Thoracic aorta (tissue), 2 donors: ENCODE results near the gene SERTAD1. TPM values are rescaled to one million over a fixed set of nuclear protein-coding genes. Genes with fewer than 3 reads are reported as not detected.

ENCODE experiments used
- ATAC-seq: fragments of 150-250 bp; one replicate; pipeline ENCODE4 v1.8.0; 2017; ENCODE audit warnings: low read depth; ENCODE audit not compliant: insufficient number of reproducible peaks, low FRiP score
- DNase-seq: peaks from one replicate; pipeline ENCODE4 v3.0.0-alpha.2; 2020; ENCODE audit warnings: low spot score
- H3K27ac ChIP-seq, 2 donors: fragments of 200-600 bp; sonication (generic); 1 replicate in 1 of 2; 2 replicates in 1 of 2; pipeline ENCODE4 v1.5.1; 2016; ENCODE audit warnings: mild to moderate bottlenecking in 2 of 2, moderate library complexity in 2 of 2
- H3K27me3 ChIP-seq: fragments of 200-600 bp; sonication (generic); replicated peaks from 2 replicates; pipeline ENCODE4 v1.6.0; 2016; ENCODE audit warnings: mild to moderate bottlenecking; ENCODE audit not compliant: insufficient read depth
- H3K36me3 ChIP-seq: fragments of 200-600 bp; sonication (generic); one replicate; pipeline ENCODE4 v1.5.1; 2016
- H3K4me1 ChIP-seq, 2 donors: fragments of 200-600 bp; sonication (generic); 1 replicate in 1 of 2; 2 replicates in 1 of 2; pipeline versions ENCODE4 v1.5.1 to v1.6.0; 2016; ENCODE audit warnings: low read depth in 2 of 2, mild to moderate bottlenecking in 1 of 2; ENCODE audit not compliant: control insufficient read depth in 1 of 2
- H3K4me3 ChIP-seq: fragments of 200-600 bp; sonication (generic); 2 replicates; pipeline ENCODE4 v1.5.1; 2016; ENCODE audit warnings: mild to moderate bottlenecking
- H3K9me3 ChIP-seq: fragments of 200-600 bp; sonication (generic); 2 replicates; pipeline ENCODE4 v1.5.1; 2016
- total RNA-seq, 2 donors: library from RNA; depleted of rRNA; stranded (reverse); fragments of >200 nt; gene quantifications; one replicate each; pipeline versions ENCODE4 v1.1.0 to v1.2.3, GENCODE V29; 2016
- TF ChIP-seq, protein P1 (sequence below): fragments of 200-600 bp; sonication (generic); IDR thresholded peaks from one replicate; pipeline ENCODE4 v1.5.1; 2019; ENCODE audit warnings: antibody characterized with exemption

The SERTAD1 gene
- total RNA-seq, 2 donors from 2014 or later, result 22.7 to 42.3 TPM

GRCh38 chr19:40392123-40392522 is 33.7 kb downstream of the SERTAD1 start:
- Histone ChIP-seq H3K27me3 (no peaks in the 10 kb centered on the region), H3K4me3 (no peak overlapping the region), H3K36me3 (no peaks in the 10 kb centered on the region), H3K9me3 (no peaks in the 10 kb centered on the region), H3K4me1 (no peaks in the 10 kb centered on the region), H3K27ac (no peak overlapping the region)
- no peak for ATAC-seq
- TF ChIP-seq, protein P1, sequence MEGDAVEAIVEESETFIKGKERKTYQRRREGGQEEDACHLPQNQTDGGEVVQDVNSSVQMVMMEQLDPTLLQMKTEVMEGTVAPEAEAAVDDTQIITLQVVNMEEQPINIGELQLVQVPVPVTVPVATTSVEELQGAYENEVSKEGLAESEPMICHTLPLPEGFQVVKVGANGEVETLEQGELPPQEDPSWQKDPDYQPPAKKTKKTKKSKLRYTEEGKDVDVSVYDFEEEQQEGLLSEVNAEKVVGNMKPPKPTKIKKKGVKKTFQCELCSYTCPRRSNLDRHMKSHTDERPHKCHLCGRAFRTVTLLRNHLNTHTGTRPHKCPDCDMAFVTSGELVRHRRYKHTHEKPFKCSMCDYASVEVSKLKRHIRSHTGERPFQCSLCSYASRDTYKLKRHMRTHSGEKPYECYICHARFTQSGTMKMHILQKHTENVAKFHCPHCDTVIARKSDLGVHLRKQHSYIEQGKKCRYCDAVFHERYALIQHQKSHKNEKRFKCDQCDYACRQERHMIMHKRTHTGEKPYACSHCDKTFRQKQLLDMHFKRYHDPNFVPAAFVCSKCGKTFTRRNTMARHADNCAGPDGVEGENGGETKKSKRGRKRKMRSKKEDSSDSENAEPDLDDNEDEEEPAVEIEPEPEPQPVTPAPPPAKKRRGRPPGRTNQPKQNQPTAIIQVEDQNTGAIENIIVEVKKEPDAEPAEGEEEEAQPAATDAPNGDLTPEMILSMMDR, result no peak
- no peak for DNase-seq

- Histone ChIP-seq H3K27ac (no peak within 1 kb of the TSS), H3K4me1 (no peaks in the 10 kb centered on the region), H3K36me3 (no peaks in the 10 kb centered on the region), H3K4me3 (no peak within 1 kb of the TSS), H3K9me3 (no peaks in the 10 kb centered on the region), H3K27me3 (no peaks in the 10 kb centered on the region)
- ATAC-seq, result no peak
- TF ChIP-seq, protein P1, result no peak
- DNase-seq, result no peak
Observed at GRCh38 chr19:40390084-40390742, 35.6 kb downstream of the SERTAD1 start, which contains the start of gene HIPK4. Gene HIPK4, minus strand, starts transcription at chr19:40390181. Its CDS starts 279 bp downstream, at chr19:40389902.

DNA sequence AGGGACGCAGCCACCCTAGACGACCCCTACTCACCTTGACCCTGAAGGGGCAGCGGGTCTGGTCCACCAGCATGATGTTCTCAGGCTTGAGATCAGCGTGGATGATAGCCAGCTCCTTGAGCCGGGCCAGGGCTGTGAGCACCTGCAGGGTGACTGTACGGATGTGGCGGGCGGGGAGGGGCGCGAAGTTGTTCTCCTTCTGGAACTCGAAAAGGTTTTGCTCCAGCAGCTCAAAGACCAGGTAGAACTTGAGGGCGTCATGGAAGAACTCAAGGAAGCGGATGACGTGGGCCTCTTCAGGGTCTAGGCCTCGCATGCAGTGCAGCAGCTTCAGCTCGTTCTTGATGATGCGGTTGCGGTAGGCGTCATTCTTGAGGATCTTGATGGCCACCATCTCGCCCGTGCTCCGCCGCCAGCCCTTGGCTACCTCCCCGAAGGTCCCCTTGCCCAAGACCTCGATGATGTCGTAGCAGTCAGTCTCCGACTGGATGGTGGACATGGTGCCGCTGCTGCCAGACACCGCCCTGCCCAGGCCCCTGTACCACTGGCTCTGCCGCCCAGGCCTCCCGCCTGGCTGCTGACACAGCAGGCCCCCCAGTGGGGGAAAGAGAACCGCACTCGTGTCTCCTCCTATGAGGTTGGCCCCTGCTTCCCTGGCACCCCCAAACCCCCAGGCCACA is 36.2 kb downstream of the SERTAD1 start:
- Histone ChIP-seq H3K4me1 (no peaks in the 10 kb centered on the region), H3K4me3 (no peak overlapping the region), H3K9me3 (no peaks in the 10 kb centered on the region), H3K27ac (no peak overlapping the region), H3K27me3 (no peaks in the 10 kb centered on the region), H3K36me3 (no peaks in the 10 kb centered on the region)
- ATAC-seq (no peak), DNase-seq (no peak)
- TF ChIP-seq, protein P1, result no peak

- H3K36me3 ChIP-seq, result no peaks in the 10 kb centered on the region
- no peaks in the 10 kb centered on the region for H3K4me1 ChIP-seq
- no peak overlapping the region for H3K4me3 ChIP-seq
- no peak overlapping the region for H3K27ac ChIP-seq
- H3K9me3 ChIP-seq, result no peaks in the 10 kb centered on the region
- no peaks in the 10 kb centered on the region for H3K27me3 ChIP-seq
- DNase-seq, result no peak
- TF ChIP-seq, protein P1, result no peak
- no peak for ATAC-seq
Observed at GRCh38 chr19:40388481-40388880, 37.3 kb downstream of the SERTAD1 start.

DNA sequence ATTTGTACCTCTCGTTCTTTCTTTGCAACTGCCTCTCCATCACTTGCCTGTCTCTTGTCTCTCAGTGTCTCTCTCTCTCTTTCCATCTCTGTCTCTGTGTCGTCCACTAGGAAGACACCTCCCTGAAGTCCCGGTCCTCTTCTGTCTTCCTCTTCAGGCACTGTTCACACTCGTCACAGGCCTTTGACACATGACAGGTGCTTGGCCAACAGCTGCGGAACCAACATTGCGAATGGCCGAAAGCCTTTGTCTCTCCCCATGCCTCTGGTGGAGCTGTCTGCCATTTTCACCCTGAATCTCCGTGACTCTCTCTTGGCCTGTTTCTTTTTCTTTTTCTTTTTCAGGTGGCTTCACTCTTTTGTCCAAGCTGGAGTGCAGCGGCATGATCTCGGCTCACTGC is 38.6 kb downstream of the SERTAD1 start:
- no peak overlapping the region for H3K4me3 ChIP-seq
- TF ChIP-seq, protein P1, result no peak
- no peak overlapping the region for H3K27ac ChIP-seq
- H3K4me1 ChIP-seq, result no peaks in the 10 kb centered on the region
- H3K36me3 ChIP-seq, result no peaks in the 10 kb centered on the region
- ATAC-seq, result no peak
- no peak for DNase-seq
- H3K9me3 ChIP-seq, result no peaks in the 10 kb centered on the region
- H3K27me3 ChIP-seq, result no peaks in the 10 kb centered on the region
